PC-3 (cell line): ENCODE results near the gene TFF2.

ENCODE experiments used
- EZH2 ChIP-seq: fragments of 300-600 bp; sonication (generic); IDR thresholded peaks from one replicate; pipeline ENCODE4 v1.6.1; 2017; ENCODE audit warnings: antibody characterized with exemption, mild to moderate bottlenecking, low read length; ENCODE audit not compliant: unreplicated experiment
- EZH2phosphoT487 ChIP-seq: fragments of 300-600 bp; sonication (generic); IDR thresholded peaks from 2 replicates; pipeline ENCODE4 v1.6.1; 2018; ENCODE audit warnings: mild to moderate bottlenecking, antibody characterized with exemption, low read length, borderline replicate concordance
- TF ChIP-seq, protein P1 (sequence below): fragments of 300-600 bp; sonication (generic); conservative IDR thresholded peaks from 2 replicates; pipeline ENCODE4 v1.5.1; 2017; ENCODE audit warnings: antibody characterized with exemption, low read depth, mild to moderate bottlenecking, low read length

DNA sequence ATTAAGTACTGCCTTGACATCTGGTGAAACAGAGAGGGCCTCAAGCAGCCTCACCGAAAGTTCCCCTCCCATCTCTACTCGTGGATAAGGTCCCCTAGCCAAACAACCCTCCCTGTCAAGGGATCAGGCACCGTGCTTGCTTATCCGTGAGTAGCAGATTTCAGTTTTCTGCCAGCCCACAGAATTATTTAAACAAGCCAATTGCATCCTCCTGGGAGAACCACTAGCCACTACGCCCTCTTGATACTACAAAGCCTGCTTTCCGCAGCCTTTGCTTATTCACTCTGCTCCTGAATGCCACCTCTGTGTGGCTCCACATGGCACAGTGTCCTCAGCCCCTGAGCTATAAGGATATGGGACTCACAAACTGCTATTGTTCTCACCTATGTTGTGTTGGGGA is 5.9 kb upstream of the TFF2 start:
- TF ChIP-seq, protein P1, sequence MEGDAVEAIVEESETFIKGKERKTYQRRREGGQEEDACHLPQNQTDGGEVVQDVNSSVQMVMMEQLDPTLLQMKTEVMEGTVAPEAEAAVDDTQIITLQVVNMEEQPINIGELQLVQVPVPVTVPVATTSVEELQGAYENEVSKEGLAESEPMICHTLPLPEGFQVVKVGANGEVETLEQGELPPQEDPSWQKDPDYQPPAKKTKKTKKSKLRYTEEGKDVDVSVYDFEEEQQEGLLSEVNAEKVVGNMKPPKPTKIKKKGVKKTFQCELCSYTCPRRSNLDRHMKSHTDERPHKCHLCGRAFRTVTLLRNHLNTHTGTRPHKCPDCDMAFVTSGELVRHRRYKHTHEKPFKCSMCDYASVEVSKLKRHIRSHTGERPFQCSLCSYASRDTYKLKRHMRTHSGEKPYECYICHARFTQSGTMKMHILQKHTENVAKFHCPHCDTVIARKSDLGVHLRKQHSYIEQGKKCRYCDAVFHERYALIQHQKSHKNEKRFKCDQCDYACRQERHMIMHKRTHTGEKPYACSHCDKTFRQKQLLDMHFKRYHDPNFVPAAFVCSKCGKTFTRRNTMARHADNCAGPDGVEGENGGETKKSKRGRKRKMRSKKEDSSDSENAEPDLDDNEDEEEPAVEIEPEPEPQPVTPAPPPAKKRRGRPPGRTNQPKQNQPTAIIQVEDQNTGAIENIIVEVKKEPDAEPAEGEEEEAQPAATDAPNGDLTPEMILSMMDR: no peak
- TF ChIP-seq EZH2: no peak
- no peak for TF ChIP-seq EZH2phosphoT487
